ENCODE measurements around the gene PLCB1. TPM values are rescaled to one million over a fixed set of nuclear protein-coding genes. Genes with fewer than 3 reads are reported as not detected.

The PLCB1 gene
- total and polyA plus RNA-seq, 2 donors (not counting 3 experiments of a cell fraction or from before 2014, with no cell fraction given): 10.2 to 53.4 TPM

GRCh38 chr20:8260837-8261251 is 128.8 kb downstream of the PLCB1 start:
- Histone ChIP-seq H3K27ac (ENCODE audit: insufficient read depth, low read depth, low read length) (no peak overlapping the region), H3K4me1 (ENCODE audit: control insufficient read depth, extremely low read depth, insufficient read depth, low read length) (peaks cover 11% of the 10 kb centered on the region), H3K9me3 (replicated peaks; ENCODE audit: control insufficient read depth, insufficient read depth, low read length) (no peaks in the 10 kb centered on the region), H3K9ac (replicated peaks; ENCODE audit: extremely low read depth, insufficient read depth, low read length) (no peak overlapping the region), H3K79me2 (ENCODE audit: control insufficient read depth, insufficient read depth, low read length) (no peaks in the 10 kb centered on the region), H3K27me3 (ENCODE audit: control insufficient read depth in 2 of 2, insufficient read depth in 2 of 2, low read length in 2 of 2) (no peaks in the 10 kb centered on the region), H4K20me1 (replicated peaks; ENCODE audit: control insufficient read depth, extremely low read depth, insufficient read depth, low read length) (no peaks in the 10 kb centered on the region), H3K4me2 (ENCODE audit: insufficient read depth, low read length) (no peak overlapping the region), H3K4me3 (replicated peaks in 1 of 3; ENCODE audit: insufficient read depth in 1 of 3, low read depth in 1 of 3, low read length in 3 of 3) (no peak overlapping the region), H3K9me1 (replicated peaks; ENCODE audit: control insufficient read depth, extremely low read depth, insufficient read depth, low read length) (no peaks in the 10 kb centered on the region), H2AFZ (ENCODE audit: low read depth, low read length) (no peak overlapping the region), H3K36me3 (ENCODE audit: control insufficient read depth in 2 of 2, extremely low read depth in 1 of 2, insufficient read depth in 2 of 2, low read length in 2 of 2) (no peaks in the 10 kb centered on the region)
- no peak for DNase-seq (ENCODE audit: low read depth, low spot score)
- BruUV-seq (replicated peaks): no TSS peak
- TF ChIP-seq EZH2 (IDR thresholded peaks at IDR 0.05; ENCODE audit: borderline replicate concordance, low read depth, low read length, severe bottlenecking) (no peak), GATA2 (IDR thresholded peaks at IDR 0.05; ENCODE audit: insufficient read depth, insufficient read length, low read depth, low read length) (no peak), FOS (IDR thresholded peaks at IDR 0.05; ENCODE audit: borderline replicate concordance, insufficient read depth, low read length) (no peak), POLR2A (IDR thresholded peaks at IDR 0.05; ENCODE audit: low read depth, low read length) (no peak), JUN (IDR thresholded peaks at IDR 0.05; ENCODE audit: borderline replicate concordance, insufficient read depth, insufficient read length, low read depth) (no peak)
- intact Hi-C loops (cut with micrococcal nuclease) (no loop called here), dilution Hi-C loops (cut with MboI; ENCODE audit: extremely low pct_ligation_motif_present, low sequenced_read_pairs) (no loop called here)
- FAIRE-seq: no peak
- CTCF ChIA-PET: interaction anchor here (0.7 to 1.2 kb wide), 3 partner anchors 12 to 122 kb away, joined by 3 read pairs; no protein-coding TSS in a partner anchor
- POLR2A ChIA-PET: no interaction called here

GRCh38 chr20:8262721-8263120 is 130.7 kb downstream of the PLCB1 start:
- Histone ChIP-seq H2AFZ (ENCODE audit: low read depth, low read length) (no peak overlapping the region), H3K9me1 (replicated peaks; ENCODE audit: control insufficient read depth, extremely low read depth, insufficient read depth, low read length) (no peaks in the 10 kb centered on the region), H3K4me2 (ENCODE audit: insufficient read depth, low read length) (no peak overlapping the region), H3K27ac (ENCODE audit: insufficient read depth, low read depth, low read length) (no peak overlapping the region), H4K20me1 (replicated peaks; ENCODE audit: control insufficient read depth, extremely low read depth, insufficient read depth, low read length) (no peaks in the 10 kb centered on the region), H3K9ac (replicated peaks; ENCODE audit: extremely low read depth, insufficient read depth, low read length) (no peak overlapping the region), H3K79me2 (ENCODE audit: control insufficient read depth, insufficient read depth, low read length) (no peaks in the 10 kb centered on the region), H3K9me3 (replicated peaks; ENCODE audit: control insufficient read depth, insufficient read depth, low read length) (no peaks in the 10 kb centered on the region), H3K36me3 (ENCODE audit: control insufficient read depth in 2 of 2, extremely low read depth in 1 of 2, insufficient read depth in 2 of 2, low read length in 2 of 2) (no peaks in the 10 kb centered on the region), H3K27me3 (ENCODE audit: control insufficient read depth in 2 of 2, insufficient read depth in 2 of 2, low read length in 2 of 2) (no peaks in the 10 kb centered on the region), H3K4me3 (replicated peaks in 1 of 3; ENCODE audit: insufficient read depth in 1 of 3, low read depth in 1 of 3, low read length in 3 of 3) (no peak overlapping the region), H3K4me1 (ENCODE audit: control insufficient read depth, extremely low read depth, insufficient read depth, low read length) (peaks cover 11% of the 10 kb centered on the region)
- ChIA-PET CTCF (no interaction called here), POLR2A (no interaction called here)
- DNase-seq (ENCODE audit: low read depth, low spot score): no peak
- no TSS peak for BruUV-seq (replicated peaks)
- TF ChIP-seq JUN (IDR thresholded peaks at IDR 0.05; ENCODE audit: borderline replicate concordance, insufficient read depth, insufficient read length, low read depth): no peak
- no peak for TF ChIP-seq CTCF (IDR thresholded peaks at IDR 0.05; ENCODE audit: extremely low read depth in 1 of 2, insufficient read depth in 1 of 2, low read depth in 1 of 2, low read length in 2 of 2)
- TF ChIP-seq GATA2 (IDR thresholded peaks at IDR 0.05; ENCODE audit: insufficient read depth, insufficient read length, low read depth, low read length): no peak
- no peak for TF ChIP-seq MYC (IDR thresholded peaks at IDR 0.05; ENCODE audit: low read depth, low read length)
- TF ChIP-seq FOS (IDR thresholded peaks at IDR 0.05; ENCODE audit: borderline replicate concordance, insufficient read depth, low read length): no peak
- TF ChIP-seq EZH2 (IDR thresholded peaks at IDR 0.05; ENCODE audit: borderline replicate concordance, low read depth, low read length, severe bottlenecking): no peak
- no peak for TF ChIP-seq POLR2A (IDR thresholded peaks at IDR 0.05; ENCODE audit: low read depth, low read length)
- TF ChIP-seq, protein P1, sequence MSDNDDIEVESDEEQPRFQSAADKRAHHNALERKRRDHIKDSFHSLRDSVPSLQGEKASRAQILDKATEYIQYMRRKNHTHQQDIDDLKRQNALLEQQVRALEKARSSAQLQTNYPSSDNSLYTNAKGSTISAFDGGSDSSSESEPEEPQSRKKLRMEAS (IDR thresholded peaks at IDR 0.05; ENCODE audit: insufficient read depth, insufficient read length): no peak
- no peak for TF ChIP-seq POLR2AphosphoS5 (IDR thresholded peaks at IDR 0.05; ENCODE audit: insufficient read depth, low read depth, low read length)
- no peak for FAIRE-seq
- intact Hi-C loops (cut with micrococcal nuclease) (no loop called here), dilution Hi-C loops (cut with MboI; ENCODE audit: extremely low pct_ligation_motif_present, low sequenced_read_pairs) (no loop called here)
